Esophagus squamous epithelium (tissue), 4 donors: ENCODE results near the gene OGFR.

ENCODE experiments used
- CTCF ChIP-seq, 6 experiments: fragments of 450-650 bp in 4 of 6; fragments of 200-600 bp in 2 of 6; sonication (generic) in 2 of 6; IDR thresholded peaks; one replicate each; pipeline ENCODE4 v1.5.1; 2016 to 2019; ENCODE audit warnings: antibody characterized with exemption in 6 of 6, mild to moderate bottlenecking in 4 of 6, moderate library complexity in 4 of 6
- POLR2A ChIP-seq, 4 donors: fragments of 450-650 bp; IDR thresholded peaks; one replicate each; pipeline ENCODE4 v1.6.1; 2017; ENCODE audit warnings: antibody characterized with exemption in 4 of 4, mild to moderate bottlenecking in 4 of 4, moderate library complexity in 3 of 4

GRCh38 chr20:62819494-62820174, 15.0 kb downstream of the OGFR start:
- TF ChIP-seq CTCF (IDR thresholded peaks at IDR 0.05) (no peak), POLR2A (IDR thresholded peaks at IDR 0.05) (no peak)
